Adipocyte (in vitro differentiated cells): Measurements from ENCODE around the gene NKD2.
A peak's percentile ranks its signal among the peaks of the same experiment; 100 is the strongest.

Source experiments
- DNase-seq: peaks from one replicate; pipeline ENCODE4 v3.0.0-alpha.2; 2015; ENCODE audit warnings: low read depth
- H3K27me3 ChIP-seq: replicated peaks from 2 replicates; pipeline ENCODE4 v1.7.0; 2013; ENCODE audit warnings: mild to moderate bottlenecking, low read length, moderate library complexity; ENCODE audit not compliant: control insufficient read depth, insufficient read depth
- H3K36me3 ChIP-seq: 2 replicates; pipeline ENCODE4 v1.7.0; 2013; ENCODE audit warnings: low read length, mild to moderate bottlenecking, moderate library complexity; ENCODE audit not compliant: control insufficient read depth, insufficient read depth, severe bottlenecking
- H3K4me1 ChIP-seq: 2 replicates; pipeline ENCODE4 v1.7.0; 2013; ENCODE audit warnings: mild to moderate bottlenecking, low read length, moderate library complexity; ENCODE audit not compliant: control insufficient read depth, insufficient read depth
- H3K4me3 ChIP-seq: 2 replicates; pipeline ENCODE4 v1.7.0; 2013; ENCODE audit warnings: mild to moderate bottlenecking, low read length, moderate library complexity
- H3K9ac ChIP-seq: 2 replicates; pipeline ENCODE4 v1.7.0; 2013; ENCODE audit warnings: mild to moderate bottlenecking, low read length, moderate library complexity
- H3K9me3 ChIP-seq: 2 replicates; pipeline ENCODE4 v1.7.0; 2013; ENCODE audit warnings: mild to moderate bottlenecking, low read length, moderate library complexity; ENCODE audit not compliant: control insufficient read depth

Gene NKD2

GRCh38 chr5:1002271-1002546, 6.4 kb upstream of the NKD2 start:
- Histone ChIP-seq H3K9me3 (no peaks in the 10 kb centered on the region), H3K27me3 (peaks cover 20% of the 10 kb centered on the region), H3K4me1 (peaks cover 12% of the 10 kb centered on the region), H3K9ac (no peak overlapping the region), H3K36me3 (no peaks in the 10 kb centered on the region), H3K4me3 (no peak overlapping the region)
- no peak for DNase-seq

- H3K4me1 ChIP-seq, result peaks cover 12% of the 10 kb centered on the region
- H3K27me3 ChIP-seq, result peaks cover 26% of the 10 kb centered on the region
- H3K9ac ChIP-seq, result no peak overlapping the region
- H3K9me3 ChIP-seq, result no peaks in the 10 kb centered on the region
- H3K36me3 ChIP-seq, result no peaks in the 10 kb centered on the region
- DNase-seq, result no peak
- no peak overlapping the region for H3K4me3 ChIP-seq
Observed at GRCh38 chr5:1002836-1003235, 5.8 kb upstream of the NKD2 start.

- Histone ChIP-seq H3K9ac (no peak overlapping the region), H3K36me3 (no peaks in the 10 kb centered on the region), H3K4me3 (peak overlapping the region; percentile 8), H3K27me3 (peaks cover 29% of the 10 kb centered on the region), H3K4me1 (peaks cover 15% of the 10 kb centered on the region), H3K9me3 (no peaks in the 10 kb centered on the region)
- no peak for DNase-seq
Observed at GRCh38 chr5:1003296-1003937, 5.2 kb upstream of the NKD2 start.

GRCh38 chr5:1004461-1005248, 3.9 kb upstream of the NKD2 start:
- peak overlapping the region; percentile 69 for H3K9ac ChIP-seq
- peak; percentile 72 for DNase-seq
- H3K9me3 ChIP-seq, result no peaks in the 10 kb centered on the region
- peak overlapping the region; percentile 74 for H3K4me3 ChIP-seq
- H3K4me1 ChIP-seq, result peaks cover 15% of the 10 kb centered on the region
- H3K36me3 ChIP-seq, result no peaks in the 10 kb centered on the region
- H3K27me3 ChIP-seq, result peaks cover 32% of the 10 kb centered on the region

- Histone ChIP-seq H3K4me3 (peak overlapping the region; percentile 74), H3K4me1 (peaks cover 15% of the 10 kb centered on the region), H3K36me3 (no peaks in the 10 kb centered on the region), H3K27me3 (peaks cover 38% of the 10 kb centered on the region), H3K9me3 (no peaks in the 10 kb centered on the region), H3K9ac (peak overlapping the region; percentile 69)
- no peak for DNase-seq
Observed at GRCh38 chr5:1005249-1005851, 3.3 kb upstream of the NKD2 start.

DNA sequence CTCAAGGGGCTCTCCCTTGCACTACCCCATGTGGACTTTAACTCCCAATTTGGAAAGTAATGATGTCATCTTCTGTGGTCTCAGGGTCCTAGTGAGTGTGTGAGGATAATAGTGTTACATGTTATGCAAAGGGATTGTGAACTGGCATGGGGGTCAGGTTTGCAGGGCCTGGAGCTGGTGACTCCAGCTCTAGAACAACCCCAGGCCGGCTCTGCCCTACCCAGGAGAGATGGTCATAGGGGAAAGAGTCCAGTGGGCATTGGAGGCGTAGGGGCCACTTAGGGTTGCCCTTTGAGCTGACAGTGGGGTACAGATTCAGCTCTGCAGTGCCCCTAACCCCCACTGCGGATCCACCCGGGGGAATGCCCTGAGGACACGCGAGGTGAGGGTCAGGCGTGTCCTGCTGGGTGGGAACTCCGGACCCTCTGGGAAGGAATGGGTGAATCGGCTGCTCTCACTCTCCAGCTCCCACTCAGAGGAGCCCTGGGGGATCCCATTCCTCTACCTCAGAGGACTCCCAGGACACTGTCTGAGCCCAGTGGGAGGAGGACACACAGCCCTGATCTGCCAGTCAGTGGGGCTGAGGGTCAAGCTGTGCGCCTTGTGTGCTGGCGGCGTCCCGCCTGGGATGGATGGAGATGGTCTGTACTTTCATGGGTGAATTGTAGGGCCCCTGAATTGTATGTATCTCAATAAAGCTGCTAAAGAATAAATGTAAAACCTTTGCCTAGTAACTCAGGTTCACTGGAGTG, 2.5 kb upstream of the NKD2 start:
- Histone ChIP-seq H3K27me3 (peaks cover 41% of the 10 kb centered on the region), H3K9ac (no peak overlapping the region), H3K4me1 (peaks cover 15% of the 10 kb centered on the region), H3K4me3 (no peak overlapping the region), H3K36me3 (peaks cover under 1% of the 10 kb centered on the region), H3K9me3 (no peaks in the 10 kb centered on the region)
- DNase-seq, result no peak

DNA sequence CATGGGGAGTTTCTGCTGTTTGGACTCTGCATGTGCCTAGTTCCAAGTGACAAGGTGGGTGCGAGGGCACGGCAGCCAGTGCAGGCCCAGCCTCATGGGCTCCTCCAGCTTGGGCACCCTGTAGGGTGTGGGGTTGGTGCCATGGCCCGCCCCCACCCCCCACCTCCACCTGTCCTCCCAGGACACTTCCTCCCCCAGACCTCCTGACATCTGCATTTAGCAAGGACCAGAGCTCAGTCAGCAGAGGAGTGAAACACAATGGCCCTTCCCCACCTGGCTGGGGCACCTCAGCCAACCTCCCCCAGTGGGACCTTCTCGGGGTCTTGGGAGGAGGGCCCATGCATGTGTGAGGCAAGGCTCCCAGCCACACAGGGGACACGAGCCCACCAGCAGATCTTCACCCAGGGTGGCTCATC, 1.9 kb upstream of the NKD2 start:
- no peaks in the 10 kb centered on the region for H3K9me3 ChIP-seq
- H3K36me3 ChIP-seq, result peaks cover 6% of the 10 kb centered on the region
- H3K27me3 ChIP-seq, result peaks cover 43% of the 10 kb centered on the region
- H3K4me1 ChIP-seq, result peaks cover 15% of the 10 kb centered on the region
- H3K9ac ChIP-seq, result no peak overlapping the region
- no peak for DNase-seq
- no peak overlapping the region for H3K4me3 ChIP-seq

GRCh38 chr5:1007221-1007680, 1.4 kb upstream of the NKD2 start:
- Histone ChIP-seq H3K4me1 (peaks cover 15% of the 10 kb centered on the region), H3K9ac (no peak overlapping the region), H3K4me3 (no peak overlapping the region), H3K27me3 (peaks cover 48% of the 10 kb centered on the region), H3K36me3 (peaks cover 8% of the 10 kb centered on the region), H3K9me3 (no peaks in the 10 kb centered on the region)
- DNase-seq, result no peak

DNA sequence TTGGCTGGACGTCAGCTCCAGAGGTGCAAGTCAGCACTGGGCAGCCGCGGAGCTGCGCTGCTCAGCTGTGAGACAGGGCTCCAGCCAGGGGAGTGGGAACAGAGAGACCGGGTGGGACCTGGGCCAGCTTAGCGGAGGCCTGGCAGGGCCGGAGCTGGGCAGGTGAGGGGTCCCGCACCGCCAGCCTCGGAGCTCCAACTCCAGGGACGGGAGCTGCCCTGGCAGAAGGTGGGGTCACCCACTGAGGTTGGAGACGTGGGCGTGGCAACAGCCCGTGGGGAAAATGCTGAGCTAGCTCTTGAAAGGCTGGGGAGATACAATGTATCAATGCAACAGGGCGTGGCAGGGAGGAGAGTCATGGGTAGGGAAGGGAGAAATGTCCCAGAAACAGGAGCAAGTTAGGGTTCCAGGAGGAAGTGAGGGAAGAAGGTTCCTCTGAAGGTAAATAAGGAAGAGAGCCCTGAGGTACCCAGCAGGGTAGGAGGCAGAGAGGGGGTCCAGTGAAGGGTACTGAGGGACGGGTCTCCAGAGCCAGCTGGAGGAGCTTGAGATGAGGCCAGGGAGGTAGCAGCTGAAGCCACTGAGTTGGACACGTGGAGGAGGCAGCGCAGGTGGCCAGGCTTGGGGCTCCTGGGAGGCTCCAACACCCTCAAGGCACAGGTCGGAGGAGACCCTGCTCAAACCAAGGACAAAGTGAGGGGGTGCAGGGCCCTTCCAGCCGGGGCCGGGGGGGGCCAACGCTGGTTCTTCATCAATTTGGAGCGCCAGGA, 736 bp upstream of the NKD2 start:
- no peak for DNase-seq
- H3K4me1 ChIP-seq, result peaks cover 15% of the 10 kb centered on the region
- H3K36me3 ChIP-seq, result peaks cover 14% of the 10 kb centered on the region
- H3K4me3 ChIP-seq, result no peak overlapping the region
- peaks cover 54% of the 10 kb centered on the region for H3K27me3 ChIP-seq
- H3K9ac ChIP-seq, result no peak overlapping the region
- no peaks in the 10 kb centered on the region for H3K9me3 ChIP-seq

DNA sequence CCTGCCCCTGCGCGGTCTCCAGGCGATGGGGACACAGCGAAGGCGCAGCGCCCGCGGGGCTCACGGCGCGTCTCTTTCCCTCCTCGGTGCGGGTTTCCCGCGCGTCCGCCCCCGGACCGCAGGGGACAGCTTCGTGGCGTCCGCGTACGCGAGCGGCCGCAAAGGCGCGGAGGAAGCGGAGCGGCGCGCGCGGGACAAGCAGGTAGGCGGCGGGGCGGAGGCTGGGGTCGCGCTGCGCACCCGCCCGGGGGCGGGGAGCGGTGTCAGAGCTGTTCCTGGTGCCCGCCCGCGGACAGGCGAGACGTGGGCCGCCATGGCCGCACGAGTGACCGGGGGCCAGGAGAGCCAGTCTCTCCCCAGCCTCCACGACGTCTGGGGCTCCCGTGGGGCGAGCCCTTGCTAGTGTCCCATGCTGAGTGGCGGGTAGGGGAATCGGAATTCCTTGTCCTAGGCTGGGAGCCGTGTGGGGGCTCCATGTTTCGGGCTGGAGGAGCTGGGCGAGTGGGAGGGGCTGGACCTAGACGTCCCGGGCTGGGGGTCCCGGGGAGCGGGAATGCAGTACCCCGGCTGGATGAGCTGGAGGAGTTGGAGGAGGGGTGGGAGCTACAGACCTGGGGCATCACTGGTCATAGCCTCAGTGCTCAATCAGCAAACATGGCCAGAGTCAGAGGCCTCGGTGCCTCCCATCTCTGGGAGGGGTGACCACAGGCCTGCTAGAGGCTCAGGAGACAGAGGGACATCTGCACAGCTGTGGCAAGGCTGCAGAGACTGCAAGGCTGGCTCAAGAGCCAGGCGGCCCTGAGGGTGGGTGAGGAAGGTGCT, 968 bp downstream of the NKD2 start:
- Histone ChIP-seq H3K4me1 (peaks cover 8% of the 10 kb centered on the region), H3K27me3 (peaks cover 58% of the 10 kb centered on the region), H3K9ac (peak overlapping the region; percentile 58), H3K36me3 (peaks cover 26% of the 10 kb centered on the region), H3K4me3 (peak overlapping the region; percentile 79), H3K9me3 (no peaks in the 10 kb centered on the region)
- no peak for DNase-seq
